Naive thymus-derived CD8-positive, alpha-beta T cell (primary cell): ENCODE measurements around the gene ARL4D. TPM values are rescaled to one million over a fixed set of nuclear protein-coding genes. Genes with fewer than 3 reads are reported as not detected.
A peak's percentile ranks its signal among the peaks of the same experiment; 100 is the strongest.
"Not testable (repeated sequence)": the region's sequence is repeated elsewhere in the genome, so short reads cannot be mapped to it uniquely, and the experiment has no call there.

Experiments used
- ATAC-seq, 2 donors: fragments of 150-1000 bp; cut with Tn5 transposase in 1 of 2; sonication (Bioruptor Pico), chemical (Tn5 transposase) in 1 of 2; 1 replicate in 1 of 2; 2 replicates in 1 of 2; pipeline ENCODE4 v1.10.0; 2021; ENCODE audit warnings: mild to moderate bottlenecking in 2 of 2, moderate library complexity in 2 of 2
- POLR2A ChIA-PET: fragments of 350-600 bp; sonication (Branson Sonifier 250); formaldehyde crosslinking; loops from one replicate; lab custom pipeline; 2021; ENCODE audit warnings: antibody characterized with exemption; lab: Charles Lee
- DNase-seq, 10 donors: peaks; one replicate each; pipeline versions ENCODE4 v3.0.0 to v3.0.0-alpha.2; 2020 to 2022
- H3K27ac Mint-ChIP-seq, 10 donors: one replicate each; pipeline ENCODE4 v1.8.0; 2020 to 2022; ENCODE audit warnings: mild to moderate bottlenecking in 10 of 10, mixed read lengths in 10 of 10, moderate library complexity in 4 of 10, inconsistent platforms in 1 of 10
- H3K27me3 Mint-ChIP-seq, 5 donors: one replicate each; pipeline ENCODE4 v1.8.0; 2021 to 2022; ENCODE audit warnings: mixed read lengths in 5 of 5
- H3K36me3 Mint-ChIP-seq, 3 donors: one replicate each; pipeline ENCODE4 v1.8.0; 2020 to 2022; ENCODE audit warnings: mixed read lengths in 3 of 3, mild to moderate bottlenecking in 2 of 3, inconsistent platforms in 1 of 3
- H3K4me1 Mint-ChIP-seq, 4 donors: one replicate each; pipeline ENCODE4 v1.8.0; 2021 to 2022; ENCODE audit warnings: mixed read lengths in 4 of 4
- H3K4me3 Mint-ChIP-seq, 10 donors: one replicate each; pipeline ENCODE4 v1.8.0; 2020 to 2022; ENCODE audit warnings: mild to moderate bottlenecking in 10 of 10, mixed read lengths in 10 of 10, moderate library complexity in 6 of 10, inconsistent platforms in 1 of 10
- H3K9me3 Mint-ChIP-seq, 9 donors: one replicate each; pipeline ENCODE4 v1.8.0; 2020 to 2022; ENCODE audit warnings: mixed read lengths in 9 of 9, mild to moderate bottlenecking in 3 of 9, inconsistent platforms in 1 of 9, moderate library complexity in 1 of 9
- polyA plus RNA-seq, 3 donors: library from polyadenylated mRNA; unstranded; fragments of 300-500 nt; fragmentation: Illumina TruSeq; gene quantifications; one replicate each; pipeline ENCODE4 v1.2.3, GENCODE V29; 2021
- total RNA-seq, 8 experiments: library from RNA in 2 of 8; stranded (reverse) in 2 of 8; gene quantifications; one replicate each; pipeline ENCODE4 v1.2.3 and lab custom pipeline; 2021 to 2026

ARL4D gene
- total and polyA plus RNA-seq, 5 experiments from 2014 or later = 1.1 to 3.2 (median 2.2) TPM

- peaks cover 0 to 6% (median 0%) of the 10 kb centered on the region in 3 donors for H3K36me3 Mint-ChIP-seq
- POLR2A ChIA-PET = interaction anchor here (13.0 kb wide), 1 partner anchor 18 kb away, joined by 755 read pairs; no protein-coding TSS in a partner anchor
- H3K9me3 Mint-ChIP-seq = peaks cover 0 to 21% (median 3%) of the 10 kb centered on the region in 9 donors
- H3K27me3 Mint-ChIP-seq = no peaks in the 10 kb centered on the region
- H3K4me3 Mint-ChIP-seq = no peak overlapping the region
- peaks cover 11 to 29% (median 26%) of the 10 kb centered on the region in 4 donors for H3K4me1 Mint-ChIP-seq
- H3K27ac Mint-ChIP-seq = no peak overlapping the region
- ATAC-seq (no peak), DNase-seq (no peak)
These were observed 14.8 kb upstream of the ARL4D start for GRCh38 chr17:43383826-43384475.

- Mint-ChIP-seq H3K4me3 (no peak overlapping the region), H3K27me3 (no peaks in the 10 kb centered on the region), H3K4me1 (peaks cover 12 to 34% (median 29%) of the 10 kb centered on the region in 4 donors), H3K9me3 (peaks cover 0 to 21% (median 3%) of the 10 kb centered on the region in 9 donors), H3K27ac (peak overlapping the region in 1 of 10 donors; percentile 12), H3K36me3 (peaks cover 0 to 6% (median 0%) of the 10 kb centered on the region in 3 donors)
- DNase-seq (no peak), ATAC-seq (no peak)
- POLR2A ChIA-PET = interaction anchor here (13.0 kb wide), 1 partner anchor 18 kb away, joined by 755 read pairs; no protein-coding TSS in a partner anchor
These were observed 14.3 kb upstream of the ARL4D start for GRCh38 chr17:43384476-43384862.

GRCh38 chr17:43385046-43385831, 13.6 kb upstream of the ARL4D start:
- Mint-ChIP-seq H3K36me3 (peaks cover 0 to 2% (median 0%) of the 10 kb centered on the region in 3 donors), H3K4me3 (peak overlapping the region in 1 of 10 donors; percentile 65), H3K27ac (peak overlapping the region in 2 of 10 donors; percentile 23 to 40), H3K4me1 (peaks cover 15 to 42% (median 36%) of the 10 kb centered on the region in 4 donors), H3K9me3 (peaks cover 0 to 14% (median 3%) of the 10 kb centered on the region in 9 donors), H3K27me3 (no peaks in the 10 kb centered on the region)
- POLR2A ChIA-PET = interaction anchor here (13.0 kb wide), 1 partner anchor 19 kb away, joined by 755 read pairs; no protein-coding TSS in a partner anchor
- DNase-seq = no peak
- ATAC-seq = no peak

GRCh38 chr17:43388359-43389045, 10.3 kb upstream of the ARL4D start:
- Mint-ChIP-seq H3K27ac (peak overlapping the region; percentile 95 to 100 (median 99)), H3K9me3 (no peaks in the 10 kb centered on the region), H3K27me3 (no peaks in the 10 kb centered on the region), H3K36me3 (no peaks in the 10 kb centered on the region), H3K4me3 (peak overlapping the region; percentile 93 to 97 (median 95)), H3K4me1 (peaks cover 15 to 38% (median 37%) of the 10 kb centered on the region in 4 donors)
- POLR2A ChIA-PET = interaction anchor here (0.5 to 13.0 kb wide), 20 partner anchors 9 to 1767 kb away, joined by 3 to 755 read pairs (median 4); partner anchors contain the start of genes ARL4D, BECN1, DHX8 and EIF1
- ATAC-seq (peak; percentile 70 to 72), DNase-seq (peak; percentile 88 to 95 (median 92))

- ATAC-seq (peak; percentile 85), DNase-seq (peak; percentile 74 to 95 (median 86))
- H3K27ac Mint-ChIP-seq = peak overlapping the region; percentile 95 to 100 (median 99)
- POLR2A ChIA-PET = interaction anchor here (0.5 to 13.0 kb wide), 12 partner anchors 9 to 856 kb away, joined by 3 to 755 read pairs (median 10); partner anchors contain the start of genes ARL4D, BECN1, DHX8 and RPL27
- H3K4me3 Mint-ChIP-seq = peak overlapping the region; percentile 93 to 97 (median 95)
- peaks cover 16 to 45% (median 40%) of the 10 kb centered on the region in 4 donors for H3K4me1 Mint-ChIP-seq
- no peaks in the 10 kb centered on the region for H3K36me3 Mint-ChIP-seq
- H3K27me3 Mint-ChIP-seq = no peaks in the 10 kb centered on the region
- H3K9me3 Mint-ChIP-seq = no peaks in the 10 kb centered on the region
These were observed 9.5 kb upstream of the ARL4D start for GRCh38 chr17:43389046-43389947.

- DNase-seq = no peak
- Mint-ChIP-seq H3K4me3 (no peak overlapping the region), H3K9me3 (no peaks in the 10 kb centered on the region), H3K27ac (peak overlapping the region in 3 of 10 donors; percentile 23 to 86 (median 31)), H3K27me3 (no peaks in the 10 kb centered on the region), H3K4me1 (peaks cover 12 to 44% (median 23%) of the 10 kb centered on the region in 4 donors), H3K36me3 (no peaks in the 10 kb centered on the region)
- ATAC-seq = no peak
- POLR2A ChIA-PET = interaction anchor here (1.3 to 13.0 kb wide), 4 partner anchors 16 to 92 kb away, joined by 3 to 755 read pairs (median 23); partner anchors contain the start of gene DHX8
These were observed 6.4 kb upstream of the ARL4D start for GRCh38 chr17:43392397-43392796.

GRCh38 chr17:43393944-43394482, 4.8 kb upstream of the ARL4D start:
- Mint-ChIP-seq H3K9me3 (no peaks in the 10 kb centered on the region), H3K36me3 (no peaks in the 10 kb centered on the region), H3K4me3 (peak overlapping the region in 3 of 10 donors; percentile 3 to 12 (median 8)), H3K27ac (peak overlapping the region in 8 of 10 donors; percentile 40 to 79 (median 57)), H3K4me1 (peaks cover 13 to 44% (median 27%) of the 10 kb centered on the region in 4 donors), H3K27me3 (no peaks in the 10 kb centered on the region)
- peak; percentile 30 for ATAC-seq
- peak; percentile 75 to 95 (median 88) for DNase-seq
- POLR2A ChIA-PET = interaction anchor here (0.5 to 13.0 kb wide), 5 partner anchors 9 to 89 kb away, joined by 3 to 755 read pairs (median 5); partner anchors contain the start of gene DHX8

GRCh38 chr17:43394696-43395095, 4.1 kb upstream of the ARL4D start:
- Mint-ChIP-seq H3K4me3 (peak overlapping the region in 1 of 10 donors; percentile 20), H3K27ac (peak overlapping the region in 1 of 10 donors; percentile 13), H3K4me1 (peaks cover 13 to 43% (median 26%) of the 10 kb centered on the region in 4 donors)
- H3K36me3 Mint-ChIP-seq, H3K9me3 Mint-ChIP-seq, ATAC-seq, H3K27me3 Mint-ChIP-seq: not testable (repeated sequence)
- peak in 1 of 10 donors; percentile 48 for DNase-seq
- POLR2A ChIA-PET = interaction anchor here (0.7 to 13.0 kb wide), 4 partner anchors 11 to 89 kb away, joined by 3 to 755 read pairs (median 21); partner anchors contain the start of gene DHX8

GRCh38 chr17:43395165-43395564, 3.6 kb upstream of the ARL4D start:
- no peaks in the 10 kb centered on the region for H3K27me3 Mint-ChIP-seq
- ATAC-seq (no peak), DNase-seq (peak in 1 of 10 donors; percentile 37)
- H3K36me3 Mint-ChIP-seq = no peaks in the 10 kb centered on the region
- H3K9me3 Mint-ChIP-seq = no peaks in the 10 kb centered on the region
- peaks cover 10 to 42% (median 24%) of the 10 kb centered on the region in 4 donors for H3K4me1 Mint-ChIP-seq
- H3K27ac Mint-ChIP-seq = no peak overlapping the region
- POLR2A ChIA-PET = interaction anchor here (1.1 to 13.0 kb wide), 3 partner anchors 29 to 88 kb away, joined by 3 to 755 read pairs (median 39); partner anchors contain the start of gene DHX8
- H3K4me3 Mint-ChIP-seq = peak overlapping the region in 1 of 10 donors; percentile 20

GRCh38 chr17:43396491-43397060, 2.2 kb upstream of the ARL4D start:
- no peaks in the 10 kb centered on the region for H3K9me3 Mint-ChIP-seq
- peaks cover 19 to 54% (median 34%) of the 10 kb centered on the region in 4 donors for H3K4me1 Mint-ChIP-seq
- peak overlapping the region in 1 of 10 donors; percentile 34 for H3K4me3 Mint-ChIP-seq
- ATAC-seq (no peak), DNase-seq (no peak)
- H3K36me3 Mint-ChIP-seq = no peaks in the 10 kb centered on the region
- POLR2A ChIA-PET = interaction anchor here (4.1 to 13.0 kb wide), 2 partner anchors 8 to 30 kb away, joined by 43 to 755 read pairs; no protein-coding TSS in a partner anchor
- H3K27me3 Mint-ChIP-seq = no peaks in the 10 kb centered on the region
- H3K27ac Mint-ChIP-seq = peak overlapping the region in 4 of 10 donors; percentile 13 to 83 (median 32)
